Activated T-helper 1 cell treated with Interleukin-2 at 50 U/mL for 16 hours (primary cell): ENCODE results near the gene GALNT16.
"Not testable (repeated sequence)": the region's sequence is repeated elsewhere in the genome, so short reads cannot be mapped to it uniquely, and the experiment has no call there.

Experiments
- DNase-seq: peaks from one replicate; pipeline ENCODE4 v3.0.0-alpha.2; 2020; ENCODE audit warnings: low read depth

GALNT16 gene

GRCh38 chr14:69259527-69260189, at the start of gene GALNT16:
TSS of gene GALNT16 (plus strand) at chr14:69260158. CDS start at chr14:69260291, 133 bp downstream.
- no peak for DNase-seq

DNA sequence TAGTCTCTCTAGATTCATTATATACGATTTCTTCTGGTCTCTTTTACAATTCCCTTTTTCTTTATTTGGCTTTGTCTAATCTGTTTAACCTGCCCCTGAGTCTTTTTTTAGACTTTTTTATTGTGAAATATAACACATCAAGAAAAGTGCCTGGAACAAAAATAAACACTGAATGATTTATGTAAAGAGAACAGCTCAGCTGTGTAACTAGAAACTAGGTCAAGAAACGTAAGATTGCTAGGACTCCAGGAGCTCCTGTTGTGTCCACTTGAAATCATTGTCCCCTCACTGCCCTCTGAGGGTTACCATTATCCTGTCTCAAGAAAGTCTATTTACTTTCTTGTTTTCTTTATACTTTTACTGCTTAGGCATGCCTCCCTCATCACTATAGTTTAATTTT, 45.6 kb upstream of the GALNT16 start:
- no peak for DNase-seq

GRCh38 chr14:69217663-69218062, 42.3 kb upstream of the GALNT16 start:
- not testable (repeated sequence) for DNase-seq

GRCh38 chr14:69224946-69225345, 35.0 kb upstream of the GALNT16 start:
- DNase-seq, result no peak

- no peak for DNase-seq
Measured at GRCh38 chr14:69226178-69226577, 33.8 kb upstream of the GALNT16 start.

DNA sequence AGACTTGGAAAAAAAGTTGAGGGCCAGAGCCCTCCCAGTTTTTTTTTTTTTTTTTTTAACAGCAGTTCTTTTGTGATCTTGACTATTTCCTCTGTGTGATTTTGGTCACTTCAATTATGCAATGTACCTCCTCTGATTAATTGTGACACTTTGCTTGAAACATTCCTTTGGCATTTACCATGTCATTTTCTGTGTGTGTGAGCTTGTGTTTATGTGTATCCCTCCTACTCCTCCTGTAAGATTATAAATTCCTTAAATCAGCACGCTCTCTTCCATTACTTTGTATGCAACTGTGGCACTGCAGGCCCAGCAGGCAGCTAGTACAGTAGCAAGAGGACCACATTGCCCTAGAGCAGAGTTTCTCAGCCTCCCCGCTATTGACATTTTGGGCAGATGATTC, 33.2 kb upstream of the GALNT16 start:
- DNase-seq, result no peak

GRCh38 chr14:69231486-69231885, 28.5 kb upstream of the GALNT16 start:
- DNase-seq, result no peak

DNA sequence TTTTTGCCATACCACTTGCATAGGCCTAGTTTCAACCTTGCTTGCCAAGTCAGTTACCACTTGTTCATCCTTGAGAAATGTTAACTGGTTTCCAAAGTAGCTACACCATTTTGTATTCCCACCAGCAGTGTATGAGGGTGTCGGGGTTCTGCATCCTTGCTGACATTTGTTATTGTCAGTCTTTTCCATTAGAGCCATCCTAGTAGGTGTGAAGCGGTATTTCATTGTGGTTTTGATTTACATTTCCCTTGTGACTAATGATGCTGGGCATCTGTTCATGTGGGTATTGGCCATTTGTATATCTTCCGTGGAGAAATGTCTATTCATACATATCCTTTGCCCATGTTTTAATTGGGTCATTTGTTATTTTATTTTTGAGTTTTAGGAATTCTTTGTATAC, 27.6 kb upstream of the GALNT16 start:
- no peak for DNase-seq

- no peak for DNase-seq
Measured at GRCh38 chr14:69234106-69234505, 25.9 kb upstream of the GALNT16 start.

GRCh38 chr14:69235708-69236107, 24.2 kb upstream of the GALNT16 start:
- no peak for DNase-seq

GRCh38 chr14:69237142-69237541, 22.8 kb upstream of the GALNT16 start:
- no peak for DNase-seq

- no peak for DNase-seq
Measured at GRCh38 chr14:69237584-69237983, 22.4 kb upstream of the GALNT16 start.

GRCh38 chr14:69238883-69239282, 21.1 kb upstream of the GALNT16 start:
- DNase-seq, result no peak

DNA sequence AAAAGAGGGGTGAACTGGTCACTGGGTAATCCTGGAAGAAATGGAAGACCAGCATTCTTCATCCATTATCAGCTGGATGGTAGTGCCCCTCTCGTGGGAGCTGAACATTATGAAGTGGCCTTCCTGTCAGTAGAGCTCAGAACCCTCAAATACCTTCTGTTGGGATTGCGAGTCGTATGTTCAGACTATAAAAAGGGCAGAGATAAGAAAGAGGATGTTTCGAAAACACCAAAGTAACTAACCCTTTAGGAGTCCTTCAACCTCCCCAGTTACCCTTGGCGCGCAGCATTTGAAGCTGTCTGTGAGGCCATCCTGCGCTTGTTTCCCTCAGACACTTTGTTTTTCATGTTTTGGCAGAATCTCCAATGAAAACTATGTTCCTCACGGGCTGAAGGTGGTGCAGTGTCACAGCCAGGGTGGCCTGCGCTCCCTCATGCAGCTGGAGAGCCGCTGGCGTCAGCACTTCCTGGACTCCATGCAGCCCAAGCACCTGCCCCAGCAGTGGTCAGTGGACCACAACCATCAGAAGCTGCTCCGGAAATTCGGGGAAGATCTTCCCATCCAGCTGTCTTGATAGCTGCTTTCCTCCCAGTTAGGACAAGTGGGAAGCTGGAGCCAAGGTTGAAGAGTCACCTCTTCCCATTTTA, 19.3 kb upstream of the GALNT16 start:
- DNase-seq, result no peak

GRCh38 chr14:69241577-69241976, 18.4 kb upstream of the GALNT16 start:
- no peak for DNase-seq

DNA sequence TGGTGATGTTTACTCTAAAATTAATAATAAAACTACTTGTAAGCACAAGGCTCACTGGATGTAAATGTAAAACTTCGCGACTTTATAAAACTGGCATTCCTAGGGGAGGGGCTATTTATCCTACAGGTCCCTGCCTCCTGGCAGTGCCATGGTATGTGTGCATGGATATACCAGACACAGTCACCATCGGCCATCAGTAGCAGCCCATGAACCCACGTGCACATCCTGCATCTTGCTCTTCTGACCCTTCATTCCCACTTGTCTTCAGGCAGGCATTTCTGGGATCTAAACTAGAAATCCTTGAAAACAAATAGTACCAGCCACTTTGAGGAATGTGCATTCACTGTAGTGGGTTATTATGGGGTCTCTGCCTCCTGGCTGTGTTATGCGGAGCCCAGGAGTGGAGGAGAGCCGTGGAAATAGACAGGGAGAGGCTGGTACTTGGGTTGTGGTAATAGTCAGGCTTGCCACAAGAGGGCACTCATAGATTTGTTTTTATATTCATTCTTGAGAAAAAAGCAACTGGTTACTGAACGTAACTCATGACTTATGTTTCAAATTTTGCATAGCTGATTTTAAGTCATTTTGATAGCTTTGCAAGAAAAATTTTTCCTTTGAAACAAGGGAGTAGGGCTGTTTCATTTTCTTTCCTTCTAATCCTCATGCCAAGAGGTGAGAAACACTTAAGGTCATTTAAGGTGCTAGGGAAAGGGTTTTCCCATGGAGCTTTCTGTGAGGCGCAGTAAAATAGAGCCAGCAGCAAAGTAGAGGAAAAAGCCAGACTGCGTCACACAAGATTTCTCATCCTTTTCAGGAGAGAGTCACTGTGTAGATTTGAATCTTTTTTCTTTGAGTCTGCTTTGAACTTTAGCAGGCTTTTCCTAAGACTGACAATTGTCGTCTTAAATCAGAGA, 17.4 kb upstream of the GALNT16 start:
- DNase-seq, result no peak

- no peak for DNase-seq
Measured at GRCh38 chr14:69244946-69245345, 15.0 kb upstream of the GALNT16 start.

- no peak for DNase-seq
Measured at GRCh38 chr14:69246331-69246730, 13.6 kb upstream of the GALNT16 start.

DNA sequence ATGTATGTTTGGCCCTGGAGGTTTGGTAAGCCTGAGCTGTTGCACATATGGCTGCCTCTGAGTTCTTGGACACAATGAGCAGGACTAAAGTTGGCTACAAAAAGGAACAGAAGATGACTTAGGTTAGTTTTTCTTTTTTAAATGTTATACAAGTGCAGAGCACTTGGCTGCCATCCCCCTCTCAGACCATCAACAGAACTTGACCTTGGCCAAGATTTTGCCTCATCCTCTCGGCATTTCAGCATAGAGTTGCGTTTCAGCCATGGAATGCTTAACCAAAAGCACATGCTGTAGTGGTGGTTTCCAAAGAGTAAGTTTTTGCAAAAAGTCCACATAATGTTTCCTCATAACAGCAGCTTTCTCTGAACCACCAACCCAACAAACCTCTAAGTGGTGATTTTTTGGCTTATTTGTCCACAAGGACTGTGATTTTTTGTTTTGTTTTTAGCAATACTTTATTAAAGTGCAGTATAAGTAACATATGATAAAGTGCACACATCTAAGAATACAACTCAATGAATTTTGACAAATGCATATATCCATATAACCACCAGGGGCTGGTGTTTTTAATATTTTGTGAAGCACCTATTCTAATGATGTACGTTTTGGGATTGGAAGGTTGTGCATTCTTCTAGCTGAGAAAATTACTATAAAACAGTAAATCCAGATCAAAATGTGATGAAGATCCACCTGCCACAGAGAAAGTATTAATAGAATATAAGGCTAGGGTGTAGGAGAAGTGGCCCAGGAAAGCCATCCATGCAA, 12.1 kb upstream of the GALNT16 start:
- DNase-seq, result no peak

DNA sequence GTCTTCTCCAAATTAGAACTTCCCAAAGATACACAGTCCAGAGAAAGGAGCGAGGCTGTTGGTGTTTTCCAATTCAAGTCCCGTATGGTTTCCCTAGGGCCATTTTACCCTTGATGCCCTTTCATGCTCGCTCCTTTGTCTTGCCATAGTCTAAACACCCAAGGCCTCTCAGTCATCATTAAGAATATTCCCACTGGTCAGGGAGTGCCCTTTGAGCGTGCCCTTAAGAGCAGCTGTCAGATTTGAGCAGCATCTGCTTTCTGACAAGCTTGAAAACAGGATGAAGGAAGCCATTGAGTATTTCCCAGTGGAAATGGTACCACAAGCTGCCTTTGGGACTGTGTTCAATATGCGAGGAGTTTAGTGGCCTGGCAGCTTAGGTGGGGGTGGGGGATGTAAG, 10.4 kb upstream of the GALNT16 start:
- DNase-seq, result no peak

DNA sequence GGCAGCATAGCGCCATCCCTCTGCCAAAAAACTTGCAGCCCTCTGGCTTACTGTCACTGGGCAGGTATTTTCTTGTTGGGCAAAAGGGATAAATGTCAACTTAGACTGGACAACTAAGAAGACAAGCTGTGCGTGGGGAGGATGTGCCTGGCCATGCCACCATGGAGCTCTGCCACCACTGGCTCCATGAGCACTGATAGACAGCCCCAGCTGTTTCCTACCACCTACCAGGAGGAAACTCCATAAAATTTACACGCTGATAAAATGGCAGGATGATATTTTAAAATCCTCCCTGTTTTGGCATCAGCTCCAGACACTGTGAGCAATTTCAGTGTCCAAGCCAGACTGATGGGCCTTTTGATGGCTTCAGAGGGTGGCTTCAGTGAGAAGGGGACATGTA, 7.1 kb upstream of the GALNT16 start:
- no peak for DNase-seq

DNA sequence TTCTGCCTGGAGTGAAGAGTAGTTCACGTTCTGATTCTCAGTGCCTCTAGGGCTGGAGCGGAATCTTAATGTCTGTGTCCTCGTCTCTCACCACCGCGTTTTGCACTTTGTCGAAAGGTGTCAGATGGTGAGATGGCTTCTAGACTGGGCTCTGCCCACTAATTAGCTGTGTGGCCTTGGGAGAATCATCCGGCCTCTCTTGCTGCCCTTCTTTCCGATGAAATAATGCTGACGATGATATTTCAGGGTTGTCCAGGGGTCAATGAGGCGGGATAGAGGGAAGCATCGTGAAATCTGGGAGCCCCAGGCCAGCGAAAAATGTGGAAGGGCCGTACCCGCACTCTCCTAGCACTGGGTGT, 811 bp upstream of the GALNT16 start:
- DNase-seq, result no peak
